Measurements from ENCODE around the gene PACS1.

Gene PACS1

GRCh38 chr11:66050581-66051231 is 19.4 kb upstream of the PACS1 start:
- DNase-seq: peak; percentile 40

- no peak for DNase-seq
Observed at GRCh38 chr11:66051371-66051765, 18.7 kb upstream of the PACS1 start.

GRCh38 chr11:66051766-66052663 is 18.1 kb upstream of the PACS1 start, which contains the start of gene SF3B2:
TSS of gene SF3B2 (plus strand) at chr11:66052364. CDS start at chr11:66052385, 21 bp downstream.
- peak; percentile 99 for DNase-seq

- DNase-seq: no peak
Observed at GRCh38 chr11:66052664-66052982, 17.4 kb upstream of the PACS1 start.

- DNase-seq: no peak
Observed at GRCh38 chr11:66055021-66055420, 15.1 kb upstream of the PACS1 start.

- no peak for DNase-seq
Observed at GRCh38 chr11:66056501-66056900, 13.6 kb upstream of the PACS1 start.

- no peak for DNase-seq
Observed at GRCh38 chr11:66059966-66060680, 9.9 kb upstream of the PACS1 start.

GRCh38 chr11:66061268-66061667 is 8.8 kb upstream of the PACS1 start:
- no peak for DNase-seq

- DNase-seq: no peak
Observed at GRCh38 chr11:66062408-66062807, 7.7 kb upstream of the PACS1 start.

GRCh38 chr11:66063900-66064299 is 6.2 kb upstream of the PACS1 start:
- no peak for DNase-seq

GRCh38 chr11:66064571-66064970 is 5.5 kb upstream of the PACS1 start:
- DNase-seq: no peak

- DNase-seq: no peak
Observed at GRCh38 chr11:66066751-66067150, 3.3 kb upstream of the PACS1 start.

- DNase-seq: no peak
Observed at GRCh38 chr11:66067640-66068039, 2.4 kb upstream of the PACS1 start.

GRCh38 chr11:66068154-66068821 is 1.8 kb upstream of the PACS1 start:
- DNase-seq: peak; percentile 71

- peak; percentile 77 for DNase-seq
Observed at GRCh38 chr11:66068923-66069714, 953 bp upstream of the PACS1 start.

GRCh38 chr11:66070604-66071380 is 720 bp downstream of the PACS1 start:
- DNase-seq: peak; percentile 51

GRCh38 chr11:66071381-66071801 is 1.3 kb downstream of the PACS1 start:
- peak; percentile 44 for DNase-seq

- DNase-seq: no peak
Observed at GRCh38 chr11:66072081-66072480, 2.0 kb downstream of the PACS1 start.

- DNase-seq: no peak
Observed at GRCh38 chr11:66072518-66072917, 2.4 kb downstream of the PACS1 start.

- no peak for DNase-seq
Observed at GRCh38 chr11:66073669-66074068, 3.6 kb downstream of the PACS1 start.

GRCh38 chr11:66075273-66075672 is 5.2 kb downstream of the PACS1 start:
- DNase-seq: no peak

Data from NCI-H2171 treated with DMSO at 0.1 percent for 48 hours (cell line).